Heart left ventricle (tissue), 16 donors: ENCODE results near the gene ARHGAP26. TPM values are rescaled to one million over a fixed set of nuclear protein-coding genes. Genes with fewer than 3 reads are reported as not detected.

Source experiments
- ATAC-seq, 4 donors: fragments of 200-7000 bp; cut with Tn5 transposase; one replicate each; pipeline ENCODE4 v1.9.1; 2020 to 2022; ENCODE audit warnings: moderate library complexity in 4 of 4, mild to moderate bottlenecking in 3 of 4, moderate number of reproducible peaks in 1 of 4
- DNase-seq, 5 donors: peaks; one replicate each; pipeline ENCODE4 v3.0.0-alpha.2; 2020
- H3K27ac ChIP-seq, 12 donors: fragments of 200-600 bp; sonication (generic) in 4 of 12; one replicate each; pipeline versions ENCODE4 v1.5.0 to v1.8.0; 2016 to 2022; ENCODE audit warnings: mild to moderate bottlenecking in 2 of 12
- H3K27me3 ChIP-seq, 9 donors: fragments of 200-600 bp; sonication (generic) in 2 of 9; one replicate each; pipeline versions ENCODE4 v1.5.1 to v1.8.0; 2016 to 2022; ENCODE audit warnings: mild to moderate bottlenecking in 3 of 9
- H3K36me3 ChIP-seq, 9 donors: fragments of 200-600 bp; sonication (generic) in 2 of 9; one replicate each; pipeline versions ENCODE4 v1.5.0 to v1.8.0; 2018 to 2022; ENCODE audit warnings: mild to moderate bottlenecking in 2 of 9
- H3K4me1 ChIP-seq, 12 donors: fragments of 200-600 bp; sonication (generic) in 4 of 12; one replicate each; pipeline versions ENCODE4 v1.5.0 to v1.8.0; 2016 to 2022; ENCODE audit warnings: mild to moderate bottlenecking in 3 of 12
- H3K4me3 ChIP-seq, 12 donors: fragments of 200-600 bp; sonication (generic) in 4 of 12; one replicate each; pipeline versions ENCODE4 v1.5.0 to v1.8.0; 2017 to 2022; ENCODE audit warnings: mild to moderate bottlenecking in 9 of 12, moderate library complexity in 4 of 12
- H3K9me3 ChIP-seq, 12 donors: fragments of 200-600 bp; sonication (generic) in 4 of 12; one replicate each; pipeline versions ENCODE4 v1.5.0 to v1.8.0; 2016 to 2022; ENCODE audit warnings: mild to moderate bottlenecking in 1 of 12
- POLR2A ChIP-seq, 2 donors: fragments of 450-650 bp; IDR thresholded peaks; one replicate each; pipeline ENCODE4 v1.6.1; 2017; ENCODE audit warnings: antibody characterized with exemption in 2 of 2, mild to moderate bottlenecking in 2 of 2, moderate library complexity in 2 of 2
- WGBS, 4 donors: extraction: QIAGEN DNeasy Blood & Tissue Kit in 2 of 4; methylation state at CpG; one replicate each; pipeline versions ENCODE4 v1.1.5 to v1.1.7; 2013 to 2018; 5-methylcytosine and 5-hydroxymethylcytosine counted together
- intact Hi-C, 10 donors: fragments of 100-400 bp; cut with DNase I; formaldehyde crosslinking; loops; one replicate each; pipeline versions ENCODE4 v1.11.1 to v1.14.2; 2022
- polyA plus RNA-seq, 2 donors: library from polyadenylated mRNA; stranded (reverse); fragments of 200-250 nt; gene quantifications; one replicate each; pipeline ENCODE4 v1.2.3, GENCODE V29; 2013
- total RNA-seq, 9 donors: library from RNA; depleted of rRNA in 2 of 9; stranded (reverse); fragments of >200 nt in 2 of 9; fragmentation: NEBNext Ultra II Directional in 3 of 9; extraction: Animal tissue kit (Norgen Biotek cat#: 25700) in 3 of 9; gene quantifications; one replicate each; pipeline versions ENCODE4 v1.1.0 to v1.2.4, GENCODE V29; 2016 to 2023
- TF ChIP-seq, protein P1 (sequence below), 12 donors: fragments of 200-600 bp; sonication (generic) in 4 of 12; IDR thresholded peaks; one replicate each; pipeline versions ENCODE4 v1.5.0 to v1.8.0; 2018 to 2022; ENCODE audit warnings: antibody characterized with exemption in 12 of 12, mild to moderate bottlenecking in 5 of 12
- donor health status: ischemic (EF 13 %, LVEDD 7.1; RV severe dilation, severe dysfunction).
- donor health status: healthy with polysubstance abuse.
- donor health status: DM: no; HTN: yes; CAD: no.
- donor health status: DM: no; HTN: no; CAD: no.
- donor health status: ischemic (EF 25% LVEDD 6.9; RV normal size, moderate dysfunction).
- donor health status: ischemic (EF 25% LVEDD 5.7; RV mildly dilated, moderate dysfunction).
- donor health status: healthy.
- donor health status: DM: yes; HTN: yes; CAD: no.
- donor health status: ischemic (EF 35%, LVEDD 5.7; RV mildly dilated, moderate dysfunction).
- donor health status: nonischemic (EF 11% LVEDD 7.7; RV severe dilation, severe dysfunction).
- donor health status: DM: yes; HTN: yes; CAD: no.
- donor health status: PGD.
- donor health status: ischemic (EF 29% LVEDD 5.4; RV normal size, mild dysfunction).
- donor health status: nonischemic (EF 23%, LVEDD 6.1; RV moderate dilation, normal function).

ARHGAP26 gene
- total and polyA plus RNA-seq, 11 donors = 11.9 to 52.1 (median 33.7) TPM

DNA sequence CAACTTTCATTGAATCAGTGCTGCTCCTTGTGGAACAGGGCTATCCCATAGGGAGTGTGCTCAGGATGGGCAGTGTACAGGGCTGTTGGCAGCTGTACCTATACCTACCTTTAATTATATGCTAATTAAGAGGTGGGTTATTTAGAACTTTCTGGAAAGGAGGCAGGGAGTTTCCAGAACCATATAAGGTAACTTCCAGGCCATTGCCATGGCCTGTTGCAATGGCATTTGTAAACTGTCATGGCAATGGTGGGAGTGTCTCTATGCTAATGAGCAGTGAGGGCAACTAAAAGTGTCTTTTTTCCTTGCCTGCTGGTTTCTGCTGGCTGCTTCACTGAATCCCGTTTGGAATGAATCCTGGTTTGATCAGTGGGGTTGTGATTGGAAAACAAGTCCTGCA, 2.3 kb upstream of the ARHGAP26 start:
- Histone ChIP-seq H3K4me3 (no peak overlapping the region), H3K4me1 (peaks cover 0 to 26% (median 17%) of the 10 kb centered on the region in 12 donors), H3K27me3 (no peaks in the 10 kb centered on the region), H3K9me3 (no peaks in the 10 kb centered on the region), H3K27ac (no peak overlapping the region), H3K36me3 (no peaks in the 10 kb centered on the region)
- intact Hi-C loops = loop anchor here in 2 of 10 donors (2.0 to 5.0 kb wide), 2 partner anchors 41 to 101 kb away; no protein-coding TSS in a partner anchor
- WGBS, 4 donors = 58 to 100% (median 79%) methylated on average over 1 of the region's 1 CpG
- ATAC-seq (no peak), DNase-seq (no peak)
- no peak for TF ChIP-seq POLR2A (IDR thresholded peaks at IDR 0.05)
- TF ChIP-seq, protein P1, sequence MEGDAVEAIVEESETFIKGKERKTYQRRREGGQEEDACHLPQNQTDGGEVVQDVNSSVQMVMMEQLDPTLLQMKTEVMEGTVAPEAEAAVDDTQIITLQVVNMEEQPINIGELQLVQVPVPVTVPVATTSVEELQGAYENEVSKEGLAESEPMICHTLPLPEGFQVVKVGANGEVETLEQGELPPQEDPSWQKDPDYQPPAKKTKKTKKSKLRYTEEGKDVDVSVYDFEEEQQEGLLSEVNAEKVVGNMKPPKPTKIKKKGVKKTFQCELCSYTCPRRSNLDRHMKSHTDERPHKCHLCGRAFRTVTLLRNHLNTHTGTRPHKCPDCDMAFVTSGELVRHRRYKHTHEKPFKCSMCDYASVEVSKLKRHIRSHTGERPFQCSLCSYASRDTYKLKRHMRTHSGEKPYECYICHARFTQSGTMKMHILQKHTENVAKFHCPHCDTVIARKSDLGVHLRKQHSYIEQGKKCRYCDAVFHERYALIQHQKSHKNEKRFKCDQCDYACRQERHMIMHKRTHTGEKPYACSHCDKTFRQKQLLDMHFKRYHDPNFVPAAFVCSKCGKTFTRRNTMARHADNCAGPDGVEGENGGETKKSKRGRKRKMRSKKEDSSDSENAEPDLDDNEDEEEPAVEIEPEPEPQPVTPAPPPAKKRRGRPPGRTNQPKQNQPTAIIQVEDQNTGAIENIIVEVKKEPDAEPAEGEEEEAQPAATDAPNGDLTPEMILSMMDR (IDR thresholded peaks at IDR 0.05) = no peak

DNA sequence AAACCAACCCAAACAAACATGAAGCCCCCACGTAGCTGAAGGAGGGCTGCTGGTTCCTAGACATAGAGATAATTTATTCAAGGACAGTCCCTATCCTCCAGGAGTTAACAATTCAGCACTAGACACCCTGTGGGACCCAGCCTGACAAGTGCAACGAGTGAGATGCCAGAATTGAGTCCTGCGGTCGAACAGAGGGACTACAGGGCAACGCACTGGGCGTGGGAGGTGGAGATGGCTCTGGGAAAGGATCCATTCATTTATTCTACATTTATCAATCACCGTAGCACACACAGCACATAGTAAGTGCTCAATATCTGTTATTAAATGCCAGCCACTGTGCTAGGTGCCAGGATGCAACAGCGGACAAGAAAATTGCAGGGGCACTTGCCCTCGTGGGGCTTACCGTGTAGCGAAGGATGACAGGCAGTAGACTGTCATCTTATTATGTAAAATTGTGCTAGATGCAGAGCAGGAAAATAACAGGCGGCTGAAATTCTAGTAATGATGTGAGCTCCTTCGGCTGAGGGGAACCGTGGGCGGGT, 855 bp upstream of the ARHGAP26 start:
- WGBS, 4 donors = 6 to 18% (median 9%) methylated on average over 15 of the region's 15 CpGs
- H3K36me3 ChIP-seq = no peaks in the 10 kb centered on the region
- TF ChIP-seq, protein P1 (IDR thresholded peaks at IDR 0.05) = peak in 2 of 12 donors; percentile 3 to 20
- TF ChIP-seq POLR2A (IDR thresholded peaks at IDR 0.05) = no peak
- DNase-seq (no peak), ATAC-seq (no peak)
- peak overlapping the region; percentile 75 to 94 (median 89) for H3K27ac ChIP-seq
- peak overlapping the region; percentile 65 to 99 (median 81) for H3K4me3 ChIP-seq
- H3K9me3 ChIP-seq = no peaks in the 10 kb centered on the region
- intact Hi-C loops = loop anchor here in 3 of 10 donors (1.0 to 5.0 kb wide), 3 partner anchors 42 to 99 kb away; no protein-coding TSS in a partner anchor
- no peaks in the 10 kb centered on the region for H3K27me3 ChIP-seq
- peaks cover 5 to 40% (median 26%) of the 10 kb centered on the region in 12 donors for H3K4me1 ChIP-seq

- TF ChIP-seq, protein P1 (IDR thresholded peaks at IDR 0.05) = peak in 5 of 12 donors; percentile 9 to 31 (median 17)
- TF ChIP-seq POLR2A (IDR thresholded peaks at IDR 0.05) = no peak
- peak overlapping the region; percentile 65 to 99 (median 81) for H3K4me3 ChIP-seq
- WGBS, 4 donors = 0 to 7% (median 1%) methylated on average over 5 to 86 of the region's 86 CpGs
Observed at GRCh38 chr5:142770650-142771609, 753 bp downstream of the ARHGAP26 start.

GRCh38 chr5:142771666-142772065, 1.5 kb downstream of the ARHGAP26 start:
- DNase-seq = no peak
- Histone ChIP-seq H3K4me1 (peaks cover 5 to 63% (median 28%) of the 10 kb centered on the region in 12 donors), H3K9me3 (no peaks in the 10 kb centered on the region), H3K27me3 (no peaks in the 10 kb centered on the region), H3K4me3 (peak overlapping the region; percentile 65 to 99 (median 81)), H3K36me3 (no peaks in the 10 kb centered on the region), H3K27ac (peak overlapping the region; percentile 81 to 94 (median 90))
- ATAC-seq = no peak
- 9 to 13% (median 11%) methylated on average over 5 of the region's 5 CpGs for WGBS, 4 donors
- intact Hi-C loops = loop anchor here (2.0 to 5.0 kb wide), 11 partner anchors 34 to 111 kb away; no protein-coding TSS in a partner anchor
- no peak for TF ChIP-seq POLR2A (IDR thresholded peaks at IDR 0.05)
- TF ChIP-seq, protein P1 (IDR thresholded peaks at IDR 0.05) = no peak

More at GRCh38 chr5:142770650-142771609, 753 bp downstream of the ARHGAP26 start:
- intact Hi-C loops = loop anchor here (2.0 to 5.0 kb wide), 11 partner anchors 34 to 111 kb away; no protein-coding TSS in a partner anchor
- peak; percentile 55 to 82 (median 68) for DNase-seq
- ATAC-seq = peak; percentile 7 to 28 (median 22)
- H3K36me3 ChIP-seq = no peaks in the 10 kb centered on the region
- H3K27ac ChIP-seq = peak overlapping the region; percentile 81 to 94 (median 90)
- H3K27me3 ChIP-seq = no peaks in the 10 kb centered on the region
- H3K9me3 ChIP-seq = no peaks in the 10 kb centered on the region
- H3K4me1 ChIP-seq = peaks cover 5 to 56% (median 28%) of the 10 kb centered on the region in 12 donors
